Astrocyte (in vitro differentiated cells and primary cell): ENCODE measurements around the gene LIM2. TPM values are rescaled to one million over a fixed set of nuclear protein-coding genes. Genes with fewer than 3 reads are reported as not detected.

Experiments used
- DNase-seq: peaks from one replicate; pipeline ENCODE4 v3.0.0-alpha.2; 2010; ENCODE audit warnings: low read depth
- FAIRE-seq: peaks from 2 replicates; lab custom pipeline; 2011; peaks lifted over from hg19 to GRCh38; lab: Jason Lieb, UNC
- H2AFZ ChIP-seq: 2 replicates; pipeline ENCODE4 v1.6.0; 2012; ENCODE audit warnings: low read depth, low read length, inconsistent platforms
- H3K27ac ChIP-seq: 2 replicates; pipeline ENCODE4 v1.5.1; 2011; ENCODE audit warnings: low read depth, low read length, inconsistent platforms
- H3K27me3 ChIP-seq: 2 replicates; pipeline ENCODE4 v1.6.0; 2011; ENCODE audit warnings: low read length, inconsistent platforms; ENCODE audit not compliant: insufficient read depth
- H3K36me3 ChIP-seq: 2 replicates; pipeline ENCODE4 v1.5.1; 2011; ENCODE audit warnings: low read length, inconsistent platforms; ENCODE audit not compliant: insufficient read depth
- H3K4me1 ChIP-seq: 2 replicates; pipeline ENCODE4 v1.5.1; 2011; ENCODE audit warnings: low read length, inconsistent platforms; ENCODE audit not compliant: insufficient read depth
- H3K4me2 ChIP-seq: 2 replicates; pipeline ENCODE4 v1.6.0; 2012; ENCODE audit warnings: low read length, inconsistent platforms
- H3K4me3 ChIP-seq: 2 replicates; pipeline ENCODE4 v1.5.1; 2011; ENCODE audit warnings: low read depth, mild to moderate bottlenecking, low read length, inconsistent platforms; ENCODE audit not compliant: insufficient read depth
- H3K79me2 ChIP-seq: 2 replicates; pipeline ENCODE4 v1.6.0; 2012; ENCODE audit warnings: mild to moderate bottlenecking, low read length, inconsistent platforms; ENCODE audit not compliant: insufficient read depth
- H3K9ac ChIP-seq: 2 replicates; pipeline ENCODE4 v1.6.0; 2012; ENCODE audit warnings: mild to moderate bottlenecking, low read length, inconsistent platforms
- H3K9me3 ChIP-seq: 2 replicates; pipeline ENCODE4 v1.5.1; 2012; ENCODE audit warnings: low read depth, mild to moderate bottlenecking, low read length, inconsistent platforms; ENCODE audit not compliant: insufficient read depth
- H4K20me1 ChIP-seq: 2 replicates; pipeline ENCODE4 v1.6.0; 2012; ENCODE audit warnings: low read length, inconsistent platforms; ENCODE audit not compliant: insufficient read depth
- H3K27ac Mint-ChIP-seq: one replicate; pipeline ENCODE4 v1.8.0; 2021; ENCODE audit warnings: mild to moderate bottlenecking, mixed read lengths; ENCODE audit not compliant: unreplicated experiment
- H3K27me3 Mint-ChIP-seq: one replicate; pipeline ENCODE4 v1.8.0; 2021; ENCODE audit warnings: low read depth, mixed read lengths; ENCODE audit not compliant: unreplicated experiment
- H3K36me3 Mint-ChIP-seq: one replicate; pipeline ENCODE4 v1.8.0; 2021; ENCODE audit warnings: low read depth, mixed read lengths; ENCODE audit not compliant: unreplicated experiment
- H3K4me1 Mint-ChIP-seq: one replicate; pipeline ENCODE4 v1.8.0; 2021; ENCODE audit warnings: low read depth, mixed read lengths; ENCODE audit not compliant: unreplicated experiment
- H3K4me3 Mint-ChIP-seq: one replicate; pipeline ENCODE4 v1.8.0; 2021; ENCODE audit warnings: mild to moderate bottlenecking, moderate library complexity, mixed read lengths; ENCODE audit not compliant: unreplicated experiment
- H3K9me3 Mint-ChIP-seq: one replicate; pipeline ENCODE4 v1.8.0; 2021; ENCODE audit warnings: mild to moderate bottlenecking, mixed read lengths; ENCODE audit not compliant: unreplicated experiment
- EZH2 ChIP-seq: IDR thresholded peaks from 2 replicates; pipeline ENCODE4 v1.6.1; 2012; ENCODE audit warnings: mild to moderate bottlenecking, low read length, inconsistent platforms; ENCODE audit not compliant: insufficient read depth
- total RNA-seq: library from RNA; stranded (reverse); gene quantifications from 2 replicates; pipeline ENCODE4 v1.2.1, GENCODE V29; 2021
- TF ChIP-seq, protein P1 (sequence below): IDR thresholded peaks from 2 replicates; pipeline ENCODE4 v1.5.1; 2011; ENCODE audit warnings: low read depth, mild to moderate bottlenecking, inconsistent platforms, low read length, moderate library complexity; ENCODE audit not compliant: insufficient read depth

LIM2 gene
- total RNA-seq, 1 donor from 2014 or later = not detected

DNA sequence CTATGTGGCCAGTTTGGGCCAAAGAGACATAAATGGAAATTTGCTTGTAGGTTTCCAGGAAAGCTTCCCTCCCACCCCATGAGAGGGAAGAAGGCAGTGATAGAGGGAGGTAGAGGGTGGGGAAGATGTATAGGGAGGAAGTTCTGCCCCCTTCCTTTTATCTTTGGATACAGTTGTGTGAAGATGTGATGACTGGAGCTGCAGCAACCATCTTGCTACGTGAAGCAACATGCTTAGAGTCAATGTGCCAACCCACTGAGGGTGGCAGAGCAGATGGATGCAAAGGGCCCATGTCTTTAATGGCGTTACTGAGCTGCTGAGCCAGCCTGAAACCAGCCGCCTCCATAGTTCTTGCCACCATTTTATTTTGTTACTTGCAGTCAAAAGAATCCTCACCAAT is 56.6 kb downstream of the LIM2 start:
- peaks cover 4% of the 10 kb centered on the region for H3K27me3 Mint-ChIP-seq
- Histone ChIP-seq H3K27ac (no peak overlapping the region), H3K36me3 (no peaks in the 10 kb centered on the region), H3K9ac (no peak overlapping the region), H4K20me1 (no peaks in the 10 kb centered on the region), H2AFZ (no peak overlapping the region), H3K4me1 (no peaks in the 10 kb centered on the region), H3K9me3 (no peaks in the 10 kb centered on the region), H3K27me3 (no peaks in the 10 kb centered on the region), H3K4me3 (no peak overlapping the region), H3K4me2 (no peak overlapping the region), H3K79me2 (no peaks in the 10 kb centered on the region)
- TF ChIP-seq, protein P1, sequence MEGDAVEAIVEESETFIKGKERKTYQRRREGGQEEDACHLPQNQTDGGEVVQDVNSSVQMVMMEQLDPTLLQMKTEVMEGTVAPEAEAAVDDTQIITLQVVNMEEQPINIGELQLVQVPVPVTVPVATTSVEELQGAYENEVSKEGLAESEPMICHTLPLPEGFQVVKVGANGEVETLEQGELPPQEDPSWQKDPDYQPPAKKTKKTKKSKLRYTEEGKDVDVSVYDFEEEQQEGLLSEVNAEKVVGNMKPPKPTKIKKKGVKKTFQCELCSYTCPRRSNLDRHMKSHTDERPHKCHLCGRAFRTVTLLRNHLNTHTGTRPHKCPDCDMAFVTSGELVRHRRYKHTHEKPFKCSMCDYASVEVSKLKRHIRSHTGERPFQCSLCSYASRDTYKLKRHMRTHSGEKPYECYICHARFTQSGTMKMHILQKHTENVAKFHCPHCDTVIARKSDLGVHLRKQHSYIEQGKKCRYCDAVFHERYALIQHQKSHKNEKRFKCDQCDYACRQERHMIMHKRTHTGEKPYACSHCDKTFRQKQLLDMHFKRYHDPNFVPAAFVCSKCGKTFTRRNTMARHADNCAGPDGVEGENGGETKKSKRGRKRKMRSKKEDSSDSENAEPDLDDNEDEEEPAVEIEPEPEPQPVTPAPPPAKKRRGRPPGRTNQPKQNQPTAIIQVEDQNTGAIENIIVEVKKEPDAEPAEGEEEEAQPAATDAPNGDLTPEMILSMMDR = no peak
- no peak for TF ChIP-seq EZH2
- FAIRE-seq = no peak
- H3K27ac Mint-ChIP-seq = no peak overlapping the region
- H3K36me3 Mint-ChIP-seq = peaks cover 19% of the 10 kb centered on the region
- H3K9me3 Mint-ChIP-seq = peaks cover 4% of the 10 kb centered on the region
- no peaks in the 10 kb centered on the region for H3K4me1 Mint-ChIP-seq
- no peak overlapping the region for H3K4me3 Mint-ChIP-seq
- no peak for DNase-seq

DNA sequence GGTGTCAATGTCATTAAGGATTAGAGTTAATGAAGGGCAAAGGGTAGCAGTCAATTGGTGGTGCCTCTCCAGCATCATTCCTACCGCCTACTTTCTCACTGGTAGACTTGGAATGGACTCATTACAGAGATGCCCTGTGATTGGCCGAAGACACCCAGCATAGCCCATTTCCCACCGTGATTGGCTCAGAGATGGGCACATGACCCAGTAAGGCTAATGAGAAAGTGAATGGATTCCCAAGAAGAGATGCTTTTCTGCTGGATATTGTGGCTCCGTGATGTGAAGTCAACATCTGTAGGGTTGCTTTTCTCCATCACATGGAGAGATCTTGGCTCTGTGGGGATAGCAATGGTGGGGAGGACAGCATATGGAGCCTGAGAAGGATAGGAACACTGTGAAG is 57.4 kb downstream of the LIM2 start:
- Histone ChIP-seq H3K79me2 (no peaks in the 10 kb centered on the region), H3K4me2 (no peak overlapping the region), H3K27ac (no peak overlapping the region), H3K36me3 (no peaks in the 10 kb centered on the region), H3K27me3 (no peaks in the 10 kb centered on the region), H3K9me3 (no peaks in the 10 kb centered on the region), H3K4me1 (no peaks in the 10 kb centered on the region), H3K9ac (no peak overlapping the region), H2AFZ (no peak overlapping the region), H3K4me3 (no peak overlapping the region), H4K20me1 (no peaks in the 10 kb centered on the region)
- peaks cover 12% of the 10 kb centered on the region for H3K27me3 Mint-ChIP-seq
- no peak for DNase-seq
- H3K4me1 Mint-ChIP-seq = no peaks in the 10 kb centered on the region
- H3K9me3 Mint-ChIP-seq = peaks cover 4% of the 10 kb centered on the region
- no peak overlapping the region for H3K4me3 Mint-ChIP-seq
- H3K27ac Mint-ChIP-seq = no peak overlapping the region
- FAIRE-seq = no peak
- TF ChIP-seq EZH2 = no peak
- TF ChIP-seq, protein P1 = no peak
- H3K36me3 Mint-ChIP-seq = peaks cover 22% of the 10 kb centered on the region

Other genes with a start within 250 kb of the LIM2 start
- not detected in 2 replicates for gene SIGLEC7, start 245.7 kb downstream of the LIM2 start, total RNA-seq
- gene CD33, start 162.9 kb downstream of the LIM2 start, total RNA-seq = not detected in 2 replicates
- gene SIGLECL1, start 136.9 kb downstream of the LIM2 start, total RNA-seq = not detected in 2 replicates
- gene IGLON5, start 76.3 kb downstream of the LIM2 start, total RNA-seq = 5.4 and 6.6 TPM in 2 replicates
- gene VSIG10L, start 45.8 kb downstream of the LIM2 start, total RNA-seq = 4.2 and 4.7 TPM in 2 replicates
- gene ETFB, start 21.6 kb downstream of the LIM2 start, total RNA-seq = 64.3 and 72.5 TPM in 2 replicates
- gene CLDND2, start 19.0 kb downstream of the LIM2 start, total RNA-seq = 0.84 and 1.4 TPM in 2 replicates
- gene NKG7, start 15.3 kb downstream of the LIM2 start, total RNA-seq = not detected in 2 replicates
- gene C19orf84, start 2.6 kb upstream of the LIM2 start, total RNA-seq = not detected in 2 replicates
- gene SIGLEC10, start 29.7 kb upstream of the LIM2 start, total RNA-seq = not detected in 2 replicates
- gene SIGLEC8, start 70.5 kb upstream of the LIM2 start, total RNA-seq = not detected in 2 replicates
- gene CEACAM18, start 90.6 kb upstream of the LIM2 start, total RNA-seq = not detected in 2 replicates
- gene SIGLEC12, start 113.8 kb upstream of the LIM2 start, total RNA-seq = not detected in 2 replicates
- not detected in 2 replicates for gene SIGLEC6, start 143.7 kb upstream of the LIM2 start, total RNA-seq
- gene ZNF175, start 183.3 kb upstream of the LIM2 start, total RNA-seq = 14.3 and 15.1 TPM in 2 replicates
- not detected in 2 replicates for gene SIGLEC5, start 242.4 kb upstream of the LIM2 start, total RNA-seq